HG03520 (cell line): ENCODE measurements around the gene KRT1.

Experiments used
- ATAC-seq: cut with Tn5 transposase; IDR thresholded peaks from one replicate; pipeline ENCODE4 v1.9.1; 2021; ENCODE audit warnings: mild to moderate bottlenecking, moderate library complexity; ENCODE audit not compliant: unreplicated experiment

The KRT1 gene

GRCh38 chr12:52643233-52644077 is 36.8 kb downstream of the KRT1 start:
- ATAC-seq, result no peak

GRCh38 chr12:52641468-52641867 is 38.7 kb downstream of the KRT1 start:
- ATAC-seq, result no peak

- ATAC-seq, result no peak
Measured at GRCh38 chr12:52637299-52637698, 42.9 kb downstream of the KRT1 start.

- ATAC-seq, result no peak
Measured at GRCh38 chr12:52636592-52637258, 43.5 kb downstream of the KRT1 start.

- ATAC-seq, result no peak
Measured at GRCh38 chr12:52636189-52636588, 44.0 kb downstream of the KRT1 start.

GRCh38 chr12:52634266-52635056 is 45.7 kb downstream of the KRT1 start:
- no peak for ATAC-seq

- ATAC-seq, result no peak
Measured at GRCh38 chr12:52633383-52633782, 46.8 kb downstream of the KRT1 start.

GRCh38 chr12:52632656-52633055 is 47.6 kb downstream of the KRT1 start:
- no peak for ATAC-seq

GRCh38 chr12:52631676-52632459 is 48.3 kb downstream of the KRT1 start:
- ATAC-seq, result no peak

- ATAC-seq, result no peak
Measured at GRCh38 chr12:52631264-52631663, 48.9 kb downstream of the KRT1 start.

- ATAC-seq, result no peak
Measured at GRCh38 chr12:52630599-52631200, 49.5 kb downstream of the KRT1 start.

GRCh38 chr12:52630008-52630500 is 50.2 kb downstream of the KRT1 start:
- ATAC-seq, result no peak

GRCh38 chr12:52629281-52630007 is 50.8 kb downstream of the KRT1 start:
- no peak for ATAC-seq

GRCh38 chr12:52628841-52629240 is 51.4 kb downstream of the KRT1 start:
- no peak for ATAC-seq

- no peak for ATAC-seq
Measured at GRCh38 chr12:52628111-52628507, 52.1 kb downstream of the KRT1 start.

GRCh38 chr12:52627395-52628110 is 52.7 kb downstream of the KRT1 start:
- ATAC-seq, result no peak
